ENCODE data around the gene NIFK.
"Not testable (repeated sequence)": the region's sequence is repeated elsewhere in the genome, so short reads cannot be mapped to it uniquely, and the experiment has no call there.

DNA sequence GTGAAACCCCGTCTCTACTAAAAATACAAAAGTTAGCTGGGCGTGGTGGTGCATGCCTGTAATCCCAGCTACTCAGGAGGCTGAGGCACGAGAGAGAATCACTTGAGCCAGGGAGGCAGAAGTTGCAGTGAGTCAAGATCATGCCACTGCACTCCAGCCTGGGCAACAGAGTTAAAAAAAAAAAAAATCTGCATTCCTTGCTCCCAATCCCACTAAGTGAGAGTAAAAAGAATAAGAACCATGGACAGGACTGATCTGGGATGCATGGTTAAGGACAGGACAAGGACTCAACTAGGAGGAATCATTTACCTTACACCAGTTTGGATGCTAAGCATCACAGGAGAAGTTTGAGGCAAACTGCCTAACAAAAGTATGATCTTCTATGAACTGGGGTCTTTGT is 25.2 kb downstream of the NIFK start:
- TF ChIP-seq EZH2phosphoT487 (IDR thresholded peaks at IDR 0.05; ENCODE audit: insufficient read depth, low read depth); EZH2 (IDR thresholded peaks at IDR 0.05; ENCODE audit: insufficient read depth, poor library complexity, severe bottlenecking): not testable (repeated sequence)

Measured in GM23248 (cell line).